ENCODE results near the gene KLHL25. TPM values are rescaled to one million over a fixed set of nuclear protein-coding genes. Genes with fewer than 3 reads are reported as not detected.

KLHL25 gene
- total and polyA plus RNA-seq, 4 donors: 16.6 to 35.6 (median 25.6) TPM

DNA sequence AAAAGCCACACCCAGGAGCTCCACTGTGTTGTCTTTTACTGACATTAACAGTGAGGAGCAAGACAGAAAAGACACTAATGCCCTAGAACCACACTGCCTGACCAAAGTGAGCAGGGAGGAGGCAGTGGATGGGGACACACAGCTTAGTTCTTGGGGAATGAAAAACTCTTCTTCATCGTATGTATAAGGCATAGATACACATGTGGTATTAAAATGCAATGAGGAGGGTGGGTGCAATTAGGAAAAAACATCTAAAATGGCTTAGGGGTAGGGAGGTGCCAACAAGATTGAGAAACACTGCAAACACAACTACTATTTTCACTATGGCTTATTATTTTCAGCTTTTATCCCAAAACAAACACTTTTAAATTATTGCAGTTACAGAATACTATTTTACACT lies 15.5 kb downstream of the KLHL25 start:
- H3K36me3 ChIP-seq (ENCODE audit: control insufficient read depth, insufficient read depth, low read length): peaks cover 2% of the 10 kb centered on the region
- H3K27me3 ChIP-seq (ENCODE audit: control insufficient read depth, insufficient read depth, low read length): no peaks in the 10 kb centered on the region
- H3K4me3 ChIP-seq (ENCODE audit: low read depth, low read length): no peak overlapping the region
- H3K9me3 ChIP-seq (ENCODE audit: control insufficient read depth, insufficient read depth, low read length): no peaks in the 10 kb centered on the region
- peak overlapping the region; percentile 61 for H3K27ac ChIP-seq (ENCODE audit: low read depth, low read length)
- DNase-seq (ENCODE audit: low read depth in 4 of 6, low spot score in 6 of 6): no peak
- no CpG with 5 or more reads among the region's 1 CpG for WGBS (ENCODE audit: insufficient coverage)
- H3K4me1 ChIP-seq (ENCODE audit: control insufficient read depth, insufficient read depth, low read length): peaks cover 82% of the 10 kb centered on the region

DNA sequence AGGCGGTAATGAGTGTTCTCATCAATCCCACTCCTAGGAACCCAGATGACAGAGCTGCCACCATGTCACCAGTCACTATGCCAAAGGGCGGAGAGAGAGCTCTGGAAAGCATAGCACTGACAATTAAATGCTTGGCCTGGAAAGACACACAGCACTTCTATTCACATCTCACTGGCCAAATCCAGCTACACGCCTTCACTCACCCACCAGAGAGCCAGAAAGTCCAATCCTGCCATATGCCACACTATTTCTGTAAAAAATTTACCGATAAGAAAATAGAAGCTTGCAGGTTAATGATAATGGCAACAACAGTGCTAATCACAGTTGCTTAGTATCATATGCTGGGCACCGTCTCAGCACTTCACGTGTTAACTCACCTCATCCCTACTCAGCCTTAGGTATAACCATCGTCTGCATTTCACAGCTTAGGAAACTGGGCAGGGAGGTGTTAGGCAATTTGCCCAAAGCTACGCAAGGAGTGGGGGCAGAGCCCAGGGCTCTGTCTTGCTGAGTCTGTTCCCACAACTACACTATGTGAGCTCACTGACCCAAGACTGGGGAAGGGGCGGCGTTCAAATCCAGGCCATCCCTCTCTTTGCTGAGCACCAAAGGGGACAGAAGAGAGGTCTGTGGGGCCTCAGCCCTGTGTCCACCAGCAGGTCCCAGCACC lies 16.5 kb downstream of the KLHL25 start:
- Histone ChIP-seq H3K4me1 (ENCODE audit: control insufficient read depth, insufficient read depth, low read length) (peaks cover 90% of the 10 kb centered on the region), H3K27ac (ENCODE audit: low read depth, low read length) (peak overlapping the region; percentile 61), H3K36me3 (ENCODE audit: control insufficient read depth, insufficient read depth, low read length) (peaks cover 7% of the 10 kb centered on the region), H3K27me3 (ENCODE audit: control insufficient read depth, insufficient read depth, low read length) (no peaks in the 10 kb centered on the region), H3K9me3 (ENCODE audit: control insufficient read depth, insufficient read depth, low read length) (no peaks in the 10 kb centered on the region), H3K4me3 (ENCODE audit: low read depth, low read length) (no peak overlapping the region)
- peak in 2 of 6 donors; percentile 62 to 77 for DNase-seq (ENCODE audit: low read depth in 4 of 6, low spot score in 6 of 6)
- 63% methylated on average over 4 of the region's 10 CpGs for WGBS (ENCODE audit: insufficient coverage)

DNA sequence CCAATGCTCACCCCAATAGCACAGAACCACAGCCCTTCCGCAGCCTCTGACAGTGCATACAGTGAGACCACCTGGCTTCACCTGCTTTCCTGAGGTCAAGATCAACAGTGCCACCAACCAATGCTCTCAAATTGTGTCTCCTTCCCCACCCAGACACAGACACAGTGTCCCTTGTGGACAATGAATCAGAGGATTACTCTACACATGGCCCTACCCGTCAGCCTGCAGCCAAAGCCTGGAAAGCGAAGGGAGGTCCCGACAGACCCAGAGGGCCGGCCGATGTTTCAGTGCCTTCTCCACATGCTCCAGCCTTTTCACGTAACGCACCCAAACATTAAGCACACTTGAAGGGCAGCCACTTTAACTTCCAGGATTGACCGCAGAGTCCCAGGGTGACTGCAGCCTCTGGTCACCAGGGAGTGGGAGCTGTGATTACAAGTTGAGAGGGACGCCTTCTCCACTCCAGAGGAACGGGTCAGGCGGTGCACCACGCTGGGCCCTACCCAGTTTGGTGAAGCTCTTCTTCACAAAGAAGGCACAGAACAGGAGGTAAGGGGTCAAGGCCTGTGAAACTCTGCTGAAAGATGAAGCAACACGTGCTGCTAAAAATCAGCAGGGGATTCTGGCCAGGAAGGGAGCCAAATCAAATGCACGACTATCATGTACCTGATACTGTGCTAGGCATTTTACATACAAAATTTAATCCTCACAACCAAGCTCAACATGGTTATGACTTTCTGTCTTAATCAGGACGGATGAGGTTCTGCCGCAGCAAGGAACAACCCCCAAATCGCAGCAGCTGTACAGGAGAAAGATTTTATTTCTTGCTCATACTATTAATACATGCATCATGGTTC lies 17.2 kb downstream of the KLHL25 start:
- WGBS (ENCODE audit: insufficient coverage): 65% methylated on average over 12 of the region's 18 CpGs
- DNase-seq (ENCODE audit: low read depth in 4 of 6, low spot score in 6 of 6): no peak
- peaks cover 11% of the 10 kb centered on the region for H3K36me3 ChIP-seq (ENCODE audit: control insufficient read depth, insufficient read depth, low read length)
- H3K27me3 ChIP-seq (ENCODE audit: control insufficient read depth, insufficient read depth, low read length): no peaks in the 10 kb centered on the region
- H3K27ac ChIP-seq (ENCODE audit: low read depth, low read length): peak overlapping the region; percentile 61
- no peak overlapping the region for H3K4me3 ChIP-seq (ENCODE audit: low read depth, low read length)
- H3K4me1 ChIP-seq (ENCODE audit: control insufficient read depth, insufficient read depth, low read length): peaks cover 92% of the 10 kb centered on the region
- H3K9me3 ChIP-seq (ENCODE audit: control insufficient read depth, insufficient read depth, low read length): no peaks in the 10 kb centered on the region

DNA sequence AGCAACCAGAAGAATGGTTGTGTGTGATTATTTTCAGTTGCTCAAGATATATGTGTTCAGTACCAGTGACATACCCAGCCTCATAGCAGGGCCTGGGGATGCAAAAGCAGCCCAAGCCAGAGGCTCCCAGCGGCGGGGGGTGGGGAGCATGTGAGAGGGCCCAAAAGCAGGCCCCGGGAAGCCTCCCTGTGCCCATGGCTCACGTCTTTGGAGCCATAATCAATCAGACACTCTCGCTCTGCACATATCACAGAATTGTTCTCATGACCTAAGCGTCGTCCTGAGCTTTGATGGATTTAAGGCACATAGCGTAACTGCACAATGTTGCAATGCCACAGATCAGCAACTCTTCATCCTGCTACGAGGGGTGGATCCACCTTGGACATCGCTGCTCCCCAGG lies 20.8 kb downstream of the KLHL25 start:
- H3K36me3 ChIP-seq (ENCODE audit: control insufficient read depth, insufficient read depth, low read length): peaks cover 23% of the 10 kb centered on the region
- 63% methylated on average over 8 of the region's 10 CpGs for WGBS (ENCODE audit: insufficient coverage)
- no peaks in the 10 kb centered on the region for H3K9me3 ChIP-seq (ENCODE audit: control insufficient read depth, insufficient read depth, low read length)
- peak in 1 of 6 donors; percentile 24 for DNase-seq (ENCODE audit: low read depth in 4 of 6, low spot score in 6 of 6)
- no peak overlapping the region for H3K27ac ChIP-seq (ENCODE audit: low read depth, low read length)
- no peaks in the 10 kb centered on the region for H3K27me3 ChIP-seq (ENCODE audit: control insufficient read depth, insufficient read depth, low read length)
- no peak overlapping the region for H3K4me3 ChIP-seq (ENCODE audit: low read depth, low read length)
- peaks cover 96% of the 10 kb centered on the region for H3K4me1 ChIP-seq (ENCODE audit: control insufficient read depth, insufficient read depth, low read length)

DNA sequence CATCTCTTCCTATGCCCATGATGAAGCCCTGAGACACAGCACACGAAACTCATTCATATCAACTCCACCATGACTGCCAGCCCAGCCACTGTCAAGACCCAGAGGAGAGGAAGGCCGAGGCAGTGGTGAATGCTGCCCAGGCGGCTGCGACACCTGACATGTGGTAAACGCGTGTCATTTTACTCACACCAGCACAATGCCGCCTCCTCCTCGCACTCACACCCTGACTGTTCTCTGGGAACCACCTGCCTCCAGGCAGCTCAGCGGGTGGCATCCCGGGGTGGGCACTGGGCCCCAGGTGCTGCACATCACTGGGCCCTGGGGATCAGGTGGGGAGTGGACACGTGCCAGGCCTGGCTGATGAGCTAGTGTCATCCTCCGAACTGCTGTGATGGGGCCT lies 21.5 kb downstream of the KLHL25 start:
- peak overlapping the region; percentile 60 for H3K27ac ChIP-seq (ENCODE audit: low read depth, low read length)

DNA sequence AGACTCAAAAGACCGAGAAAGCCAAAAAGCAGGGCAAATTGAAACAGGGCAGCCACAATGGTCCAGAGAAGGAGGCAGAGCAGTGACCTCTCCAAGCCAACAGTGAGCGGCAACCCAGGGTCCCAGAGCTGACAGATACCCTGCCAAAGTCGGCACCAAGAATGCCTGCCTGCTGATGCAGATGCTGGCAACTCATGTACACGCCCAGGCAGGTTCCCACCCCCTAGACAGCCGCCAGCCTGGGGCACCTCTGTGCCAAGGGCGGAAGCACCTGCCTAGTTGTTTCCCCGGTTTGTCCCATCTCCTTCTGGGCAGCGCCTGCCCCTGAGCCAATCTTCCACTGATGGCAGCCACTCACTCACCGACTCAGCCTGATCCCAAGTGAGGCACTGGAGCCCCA lies 22.1 kb downstream of the KLHL25 start:
- Histone ChIP-seq H3K9me3 (ENCODE audit: control insufficient read depth, insufficient read depth, low read length) (no peaks in the 10 kb centered on the region), H3K4me1 (ENCODE audit: control insufficient read depth, insufficient read depth, low read length) (peaks cover 97% of the 10 kb centered on the region), H3K4me3 (ENCODE audit: low read depth, low read length) (no peak overlapping the region), H3K27me3 (ENCODE audit: control insufficient read depth, insufficient read depth, low read length) (no peaks in the 10 kb centered on the region), H3K36me3 (ENCODE audit: control insufficient read depth, insufficient read depth, low read length) (peaks cover 36% of the 10 kb centered on the region), H3K27ac (ENCODE audit: low read depth, low read length) (peak overlapping the region; percentile 60)
- DNase-seq (ENCODE audit: low read depth in 4 of 6, low spot score in 6 of 6): no peak
- WGBS (ENCODE audit: insufficient coverage): 48% methylated on average over 9 of the region's 9 CpGs

More for the DNA sequence above, 21.5 kb downstream of the KLHL25 start:
- Histone ChIP-seq H3K36me3 (ENCODE audit: control insufficient read depth, insufficient read depth, low read length) (peaks cover 30% of the 10 kb centered on the region), H3K27me3 (ENCODE audit: control insufficient read depth, insufficient read depth, low read length) (no peaks in the 10 kb centered on the region), H3K4me3 (ENCODE audit: low read depth, low read length) (no peak overlapping the region), H3K9me3 (ENCODE audit: control insufficient read depth, insufficient read depth, low read length) (no peaks in the 10 kb centered on the region), H3K4me1 (ENCODE audit: control insufficient read depth, insufficient read depth, low read length) (peaks cover 96% of the 10 kb centered on the region)
- DNase-seq (ENCODE audit: low read depth in 4 of 6, low spot score in 6 of 6): no peak
- 83% methylated on average over 10 of the region's 12 CpGs for WGBS (ENCODE audit: insufficient coverage)

DNA sequence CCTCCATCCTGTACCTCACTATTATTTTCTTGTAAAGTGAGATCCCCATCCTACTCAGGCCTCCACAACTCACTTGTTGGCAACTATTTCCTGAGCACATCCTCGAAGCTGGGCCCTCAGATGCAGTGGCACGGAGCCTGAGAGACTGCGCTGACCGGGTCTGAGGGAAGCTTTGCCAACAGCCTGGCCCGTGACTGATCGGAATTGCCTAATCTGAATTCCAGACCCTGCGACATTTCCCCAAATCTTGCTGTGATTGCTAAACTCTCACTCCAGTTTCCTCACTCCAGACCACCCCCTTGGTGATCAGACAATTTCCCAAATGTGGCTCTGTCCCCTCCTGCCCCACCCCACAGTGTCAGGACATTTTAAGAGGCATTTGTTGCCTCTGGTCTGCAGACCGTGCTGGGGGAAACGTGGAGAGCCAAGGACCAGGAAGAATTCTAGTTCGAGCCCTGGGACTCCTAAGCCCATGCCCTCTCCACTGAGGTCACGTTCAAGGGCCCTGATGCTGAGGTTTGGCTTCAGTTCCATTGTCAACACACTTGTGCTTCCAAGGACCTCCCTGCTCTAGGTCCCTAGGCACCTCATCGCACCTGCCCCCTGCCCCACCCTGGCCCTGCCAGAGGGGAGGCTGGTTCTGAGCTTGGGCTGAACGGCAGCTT lies 22.8 kb downstream of the KLHL25 start:
- 32% methylated on average over 12 of the region's 13 CpGs for WGBS (ENCODE audit: insufficient coverage)
- DNase-seq (ENCODE audit: low read depth in 4 of 6, low spot score in 6 of 6): peak in 1 of 6 donors; percentile 57
- Histone ChIP-seq H3K4me1 (ENCODE audit: control insufficient read depth, insufficient read depth, low read length) (peaks cover 97% of the 10 kb centered on the region), H3K36me3 (ENCODE audit: control insufficient read depth, insufficient read depth, low read length) (peaks cover 38% of the 10 kb centered on the region), H3K4me3 (ENCODE audit: low read depth, low read length) (no peak overlapping the region), H3K27ac (ENCODE audit: low read depth, low read length) (peak overlapping the region; percentile 60), H3K27me3 (ENCODE audit: control insufficient read depth, insufficient read depth, low read length) (no peaks in the 10 kb centered on the region), H3K9me3 (ENCODE audit: control insufficient read depth, insufficient read depth, low read length) (no peaks in the 10 kb centered on the region)

DNA sequence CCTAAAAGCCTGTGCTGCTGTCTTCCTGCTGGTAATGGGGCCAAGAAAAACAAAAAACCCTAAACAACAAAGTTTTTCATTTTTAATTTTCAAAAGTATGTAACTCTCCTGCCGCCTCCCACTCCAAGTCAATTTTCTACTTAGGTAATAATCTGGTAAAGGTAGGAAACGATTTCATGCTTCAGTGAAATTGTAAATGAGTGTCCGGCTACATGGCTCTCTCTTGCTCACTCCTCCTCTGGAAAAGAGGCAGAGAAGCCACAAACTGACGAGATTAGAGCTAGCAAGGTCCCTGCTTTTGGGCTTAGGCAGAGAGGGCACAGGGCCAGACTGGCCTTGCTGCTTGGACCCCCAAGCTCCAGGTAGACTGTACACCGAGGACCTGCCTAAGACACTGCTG lies 23.5 kb downstream of the KLHL25 start:
- Histone ChIP-seq H3K4me3 (ENCODE audit: low read depth, low read length) (no peak overlapping the region), H3K36me3 (ENCODE audit: control insufficient read depth, insufficient read depth, low read length) (peaks cover 38% of the 10 kb centered on the region), H3K27me3 (ENCODE audit: control insufficient read depth, insufficient read depth, low read length) (no peaks in the 10 kb centered on the region), H3K4me1 (ENCODE audit: control insufficient read depth, insufficient read depth, low read length) (peaks cover 99% of the 10 kb centered on the region), H3K9me3 (ENCODE audit: control insufficient read depth, insufficient read depth, low read length) (no peaks in the 10 kb centered on the region), H3K27ac (ENCODE audit: low read depth, low read length) (peak overlapping the region; percentile 60)
- peak in 1 of 6 donors; percentile 34 for DNase-seq (ENCODE audit: low read depth in 4 of 6, low spot score in 6 of 6)
- WGBS (ENCODE audit: insufficient coverage): 75% methylated on average over 1 of the region's 5 CpGs

DNA sequence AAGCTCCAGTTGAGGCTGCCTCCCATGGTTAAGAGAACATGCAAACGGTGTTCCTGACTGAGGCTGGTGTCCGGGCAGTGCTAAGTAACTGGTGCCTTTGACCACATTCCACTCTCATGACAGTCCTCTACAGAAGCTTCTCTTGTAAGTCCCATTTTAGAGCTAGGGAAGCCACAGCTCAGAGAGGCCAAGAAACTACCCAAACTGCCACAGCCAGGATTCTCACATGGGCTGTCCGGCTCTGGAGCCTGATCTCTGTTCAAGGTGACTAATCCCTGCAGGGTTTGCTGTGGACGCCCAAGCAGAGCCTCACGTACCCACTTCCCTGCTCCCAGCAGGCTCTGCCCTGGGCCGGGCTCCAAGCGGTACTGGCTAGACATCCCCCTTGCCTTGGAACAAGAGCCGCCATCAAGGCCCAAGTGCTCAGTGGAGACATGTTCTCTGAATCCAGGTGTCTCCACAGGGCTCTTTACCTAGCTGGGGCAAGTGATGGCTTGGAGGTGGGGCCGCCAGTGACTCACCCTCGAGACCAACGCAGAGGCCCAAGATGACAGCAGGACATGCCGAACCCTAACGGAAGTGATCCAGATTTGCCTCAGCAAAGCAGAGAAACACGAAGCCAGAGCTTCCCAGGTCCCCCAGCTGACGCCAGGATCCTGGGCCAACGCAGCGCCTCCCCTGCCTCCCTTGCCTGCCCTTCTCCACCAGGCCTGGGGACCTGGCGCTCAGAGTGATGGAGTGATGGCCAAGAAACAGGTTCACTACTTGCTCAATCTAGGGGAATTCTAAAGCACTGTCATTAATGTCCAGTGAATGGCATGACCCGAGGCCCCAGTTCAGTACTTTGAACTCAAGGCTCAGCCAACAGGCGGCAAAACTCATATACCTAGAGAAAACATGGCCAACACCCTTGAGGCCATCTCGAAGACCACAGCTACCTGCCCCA lies 24.4 kb downstream of the KLHL25 start:
- 83% methylated on average over 21 of the region's 21 CpGs for WGBS (ENCODE audit: insufficient coverage)
- Histone ChIP-seq H3K4me3 (ENCODE audit: low read depth, low read length) (no peak overlapping the region), H3K27ac (ENCODE audit: low read depth, low read length) (peak overlapping the region; percentile 71), H3K36me3 (ENCODE audit: control insufficient read depth, insufficient read depth, low read length) (peaks cover 38% of the 10 kb centered on the region), H3K27me3 (ENCODE audit: control insufficient read depth, insufficient read depth, low read length) (no peaks in the 10 kb centered on the region), H3K9me3 (ENCODE audit: control insufficient read depth, insufficient read depth, low read length) (no peaks in the 10 kb centered on the region), H3K4me1 (ENCODE audit: control insufficient read depth, insufficient read depth, low read length) (peaks cover 99% of the 10 kb centered on the region)
- DNase-seq (ENCODE audit: low read depth in 4 of 6, low spot score in 6 of 6): no peak

Measured in spinal cord (tissue), 10 donors.